HG03108 (cell line): Measurements from ENCODE around the gene SLC2A11.

Experiments
- ATAC-seq: cut with Tn5 transposase; IDR thresholded peaks from one replicate; pipeline ENCODE4 v1.9.1; 2021; ENCODE audit warnings: moderate library complexity; ENCODE audit not compliant: unreplicated experiment

Gene SLC2A11

DNA sequence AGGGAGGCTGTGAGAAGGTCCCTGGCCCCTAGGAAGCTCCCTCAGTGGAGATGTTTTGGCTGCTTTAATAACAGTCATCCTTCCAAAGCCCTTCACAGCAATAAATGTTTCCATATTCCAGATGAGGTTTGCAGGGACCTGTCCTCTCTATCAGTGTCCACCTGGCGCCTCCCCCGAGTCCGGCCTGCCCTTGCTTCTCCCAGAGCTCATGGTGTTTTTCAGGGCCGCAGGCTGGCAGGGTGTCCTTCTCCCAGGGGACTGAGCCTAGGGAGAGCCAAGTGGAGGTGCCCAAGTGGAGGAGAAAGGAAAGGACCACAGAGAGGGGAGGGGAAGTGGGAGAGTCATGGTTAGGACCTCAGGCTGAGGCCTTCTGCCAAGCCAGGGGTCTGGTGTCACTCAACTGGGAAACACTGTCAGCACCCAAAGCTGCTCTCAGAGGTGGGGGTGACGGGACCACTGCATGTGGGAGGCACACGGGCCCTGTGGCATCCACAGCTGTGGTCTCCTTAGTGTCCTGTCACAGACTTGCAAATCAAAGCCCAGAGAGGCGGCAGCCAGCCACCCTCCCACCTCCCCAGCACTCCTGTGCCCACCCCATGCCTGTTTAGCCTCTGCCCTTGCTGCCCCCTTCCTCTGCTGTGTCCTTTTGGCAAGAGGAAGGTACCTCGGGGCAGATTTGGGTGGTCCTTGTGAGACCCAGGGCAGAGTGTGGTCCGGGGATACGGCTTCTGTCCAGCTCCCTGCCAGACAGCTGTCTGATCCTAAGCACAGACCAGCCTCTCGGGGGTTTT, 25.3 kb upstream of the SLC2A11 start:
- ATAC-seq, result no peak

DNA sequence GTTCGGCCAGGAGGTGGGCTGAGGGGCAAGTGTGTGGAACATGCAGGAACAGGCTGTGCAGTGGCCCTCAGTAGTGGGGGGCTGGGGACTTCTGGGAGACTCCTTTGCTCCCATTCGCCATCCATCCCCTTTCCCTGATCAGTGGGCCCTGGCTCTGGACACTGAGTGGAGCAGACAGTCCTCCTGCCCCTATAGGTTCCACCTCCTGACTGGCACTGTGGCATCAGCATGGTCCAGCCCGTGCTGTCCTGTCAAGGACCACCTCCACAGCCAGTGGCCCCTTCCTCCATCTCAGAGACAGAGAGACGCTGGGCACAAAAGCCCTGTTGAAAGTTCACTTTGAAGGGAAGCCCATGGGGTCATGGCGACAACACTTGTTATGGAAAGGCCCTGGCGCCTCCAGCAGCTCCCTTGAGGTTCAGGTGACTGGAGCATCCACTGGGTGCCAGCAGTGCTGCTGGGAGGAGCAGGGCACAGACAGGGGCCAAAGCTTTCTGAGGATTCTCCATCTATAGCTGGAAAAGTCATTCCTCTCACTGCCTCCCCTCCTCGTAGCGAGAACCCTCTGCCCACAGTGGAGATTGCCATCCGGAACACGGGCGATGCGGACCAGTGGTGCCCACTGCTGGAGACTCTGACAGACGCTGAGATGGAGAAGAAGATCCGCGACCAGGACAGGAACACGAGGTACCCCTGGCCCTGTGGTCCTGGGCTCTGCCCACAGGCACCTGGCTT, 24.5 kb upstream of the SLC2A11 start:
- ATAC-seq, result no peak

DNA sequence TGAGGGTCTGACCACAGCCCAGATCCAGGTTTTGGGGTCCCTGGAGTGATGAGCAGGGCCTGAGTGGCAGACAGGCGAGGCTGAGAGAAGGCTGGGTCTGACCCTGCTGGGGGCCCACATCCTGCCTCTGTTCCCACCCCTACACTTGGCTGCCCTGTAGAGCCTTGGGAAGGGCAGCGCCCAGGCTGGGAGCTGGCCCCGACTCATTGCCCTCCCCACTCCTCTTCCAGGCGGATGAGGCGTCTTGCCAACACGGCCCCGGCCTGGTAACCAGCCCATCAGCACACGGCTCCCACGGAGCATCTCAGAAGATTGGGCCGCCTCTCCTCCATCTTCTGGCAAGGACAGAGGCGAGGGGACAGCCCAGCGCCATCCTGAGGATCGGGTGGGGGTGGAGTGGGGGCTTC, 23.8 kb upstream of the SLC2A11 start:
- no peak for ATAC-seq

DNA sequence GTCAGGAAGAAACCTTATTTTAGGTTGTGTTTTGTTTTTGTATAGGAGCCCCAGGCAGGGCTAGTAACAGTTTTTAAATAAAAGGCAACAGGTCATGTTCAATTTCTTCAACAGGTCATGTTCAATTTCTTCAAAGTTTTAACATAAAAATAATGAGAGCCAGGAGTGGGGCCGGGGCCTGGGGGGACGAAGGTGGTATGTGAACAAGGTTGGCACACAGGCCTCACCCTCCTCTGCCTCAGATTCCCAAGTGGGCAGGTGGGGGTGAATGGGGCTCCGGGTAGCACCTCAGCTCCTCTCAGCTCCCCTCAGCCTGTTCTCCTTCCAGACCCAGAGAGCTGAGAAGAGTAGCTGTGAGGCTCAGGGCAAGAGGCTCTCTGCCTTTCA, 23.3 kb upstream of the SLC2A11 start:
- no peak for ATAC-seq

DNA sequence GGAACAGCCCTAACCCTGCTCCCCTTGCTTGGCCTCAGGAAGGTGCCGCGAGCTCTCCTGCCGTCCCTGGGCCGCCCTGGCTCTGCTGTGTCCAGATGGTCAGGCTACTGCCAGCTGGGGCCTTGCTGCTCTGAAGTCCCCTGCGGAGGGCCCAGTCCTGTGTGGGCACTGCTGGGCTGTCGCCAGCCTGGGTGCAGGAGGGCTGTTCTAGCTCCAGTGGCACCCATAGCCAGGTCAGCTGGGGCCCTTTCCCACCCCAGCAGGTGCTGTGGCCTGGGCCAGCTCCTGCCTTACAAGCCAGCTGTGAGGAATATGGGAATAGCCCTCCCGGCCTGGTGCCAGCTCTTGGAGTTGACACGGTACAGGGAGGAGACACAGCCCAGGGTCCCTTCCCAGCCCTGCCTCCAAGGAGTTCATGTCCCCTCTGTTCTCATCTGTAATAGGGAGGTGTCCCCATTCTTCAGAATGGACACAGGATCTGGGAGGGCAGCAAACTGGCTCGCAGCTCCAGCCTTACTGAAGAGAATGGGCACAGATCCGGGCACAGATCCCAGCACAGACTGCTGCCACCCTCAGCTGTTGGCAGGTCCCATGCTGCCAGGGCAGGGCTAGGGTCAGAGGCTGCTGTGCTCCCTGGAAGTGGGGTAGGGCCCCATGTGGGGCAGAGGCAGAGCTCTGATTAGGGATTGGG, 22.7 kb upstream of the SLC2A11 start:
- ATAC-seq, result no peak

DNA sequence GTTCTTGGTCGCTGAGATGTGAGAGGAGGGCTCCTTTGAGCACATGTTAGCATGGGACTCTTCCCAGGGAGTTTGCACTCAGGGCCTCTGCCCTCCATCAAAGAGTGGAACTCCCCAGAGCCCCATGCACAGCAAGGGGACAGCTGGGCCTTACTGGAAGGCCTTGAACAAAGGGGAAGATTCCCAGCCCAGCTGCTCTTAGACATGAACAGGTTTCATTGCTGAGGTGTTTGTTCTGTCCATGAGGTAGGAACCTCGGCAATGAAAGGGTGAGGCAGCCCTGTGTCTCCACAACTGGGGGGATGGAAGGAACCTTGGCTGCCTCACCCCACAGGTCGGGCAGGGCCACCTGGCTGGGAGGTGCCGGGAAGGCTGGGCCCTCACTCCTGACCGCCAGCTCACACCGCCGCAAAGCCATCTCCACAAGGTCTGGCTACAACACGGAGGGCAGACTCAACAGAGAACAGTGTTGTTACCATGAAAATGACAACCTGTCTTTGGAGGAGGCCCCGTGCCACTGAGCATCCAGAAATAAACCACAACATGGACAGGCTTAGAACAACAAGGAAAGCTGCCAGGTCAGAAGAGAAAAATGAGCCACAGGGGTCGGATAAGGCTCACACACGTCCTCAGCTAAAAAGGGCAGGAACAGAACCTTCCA, 22.1 kb upstream of the SLC2A11 start:
- no peak for ATAC-seq

DNA sequence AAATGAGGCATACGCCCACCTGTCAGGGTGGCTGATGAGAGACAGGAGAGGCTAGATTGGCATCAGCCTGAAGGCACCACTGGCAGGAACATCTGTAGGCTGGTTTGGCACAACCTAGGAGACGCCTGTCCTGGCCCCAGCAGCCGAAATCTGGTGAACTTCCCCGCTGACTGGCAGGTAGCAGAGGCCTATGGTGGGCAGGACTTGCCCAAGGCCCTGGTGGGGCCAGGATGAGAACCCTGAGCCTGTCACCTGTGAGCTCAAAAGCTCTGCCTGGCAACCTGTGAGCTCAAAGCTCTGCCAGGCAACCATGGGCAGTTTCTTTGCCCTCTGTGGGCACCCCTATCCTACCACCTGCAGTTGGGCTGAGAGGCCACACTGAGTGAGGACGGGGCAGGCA, 21.4 kb upstream of the SLC2A11 start:
- no peak for ATAC-seq

DNA sequence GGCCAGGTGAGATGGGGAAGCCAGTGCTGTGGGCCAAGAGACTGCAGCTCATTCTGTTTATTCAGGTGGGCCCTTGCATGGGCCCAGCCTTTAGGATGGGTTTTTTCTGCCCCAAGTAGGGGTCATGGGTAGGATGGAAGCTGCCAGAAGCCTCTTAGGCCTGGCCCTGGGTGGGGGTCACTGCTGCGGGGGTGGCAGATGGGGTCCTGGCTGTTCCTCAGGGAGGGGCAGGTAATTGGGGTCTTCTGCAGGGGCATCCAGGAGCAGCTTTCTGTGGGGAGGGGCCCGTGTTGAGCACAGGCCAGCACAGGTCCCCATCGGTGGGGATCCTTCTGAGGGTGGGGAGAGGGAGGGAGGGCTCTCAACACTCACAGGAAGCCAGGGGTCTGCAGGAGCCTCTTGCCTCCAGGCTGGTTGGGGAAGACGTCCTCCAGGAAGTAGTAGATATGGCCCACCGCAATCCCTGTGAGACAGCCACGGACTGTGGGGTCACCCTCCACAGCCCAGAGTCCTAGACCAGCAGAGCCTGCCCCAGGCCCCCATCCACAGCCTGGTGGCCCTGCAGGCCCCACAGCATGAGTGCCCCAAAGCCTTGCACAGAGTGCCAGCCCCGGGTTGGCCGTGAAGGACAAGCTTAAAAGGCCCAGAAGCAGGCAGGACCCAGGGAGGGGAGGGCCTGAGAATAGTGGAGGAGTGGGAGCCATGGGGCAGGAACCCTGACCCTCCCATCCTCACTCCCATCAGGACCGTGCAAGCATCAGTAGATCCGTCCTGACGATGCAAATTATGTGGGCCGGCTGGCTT, 20.8 kb upstream of the SLC2A11 start:
- ATAC-seq, result no peak

DNA sequence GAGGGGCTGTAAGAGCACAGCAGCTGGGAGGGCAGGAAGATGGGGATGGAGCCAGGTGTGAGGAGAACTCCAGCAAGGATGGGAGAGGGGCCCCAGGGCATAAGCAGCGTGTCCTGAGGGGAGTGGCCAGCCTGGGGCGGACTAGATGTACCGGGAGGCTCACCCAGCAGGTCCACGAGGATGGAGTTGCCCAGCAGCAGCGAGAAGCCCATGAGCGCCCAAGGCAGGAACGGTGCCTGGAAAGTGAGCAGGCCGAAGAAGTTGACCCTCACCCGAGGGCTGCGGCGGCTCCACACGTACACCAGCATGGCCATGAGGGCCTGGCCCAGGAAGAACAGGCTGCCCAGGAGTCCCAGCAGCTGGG, 20.2 kb upstream of the SLC2A11 start:
- ATAC-seq, result no peak

DNA sequence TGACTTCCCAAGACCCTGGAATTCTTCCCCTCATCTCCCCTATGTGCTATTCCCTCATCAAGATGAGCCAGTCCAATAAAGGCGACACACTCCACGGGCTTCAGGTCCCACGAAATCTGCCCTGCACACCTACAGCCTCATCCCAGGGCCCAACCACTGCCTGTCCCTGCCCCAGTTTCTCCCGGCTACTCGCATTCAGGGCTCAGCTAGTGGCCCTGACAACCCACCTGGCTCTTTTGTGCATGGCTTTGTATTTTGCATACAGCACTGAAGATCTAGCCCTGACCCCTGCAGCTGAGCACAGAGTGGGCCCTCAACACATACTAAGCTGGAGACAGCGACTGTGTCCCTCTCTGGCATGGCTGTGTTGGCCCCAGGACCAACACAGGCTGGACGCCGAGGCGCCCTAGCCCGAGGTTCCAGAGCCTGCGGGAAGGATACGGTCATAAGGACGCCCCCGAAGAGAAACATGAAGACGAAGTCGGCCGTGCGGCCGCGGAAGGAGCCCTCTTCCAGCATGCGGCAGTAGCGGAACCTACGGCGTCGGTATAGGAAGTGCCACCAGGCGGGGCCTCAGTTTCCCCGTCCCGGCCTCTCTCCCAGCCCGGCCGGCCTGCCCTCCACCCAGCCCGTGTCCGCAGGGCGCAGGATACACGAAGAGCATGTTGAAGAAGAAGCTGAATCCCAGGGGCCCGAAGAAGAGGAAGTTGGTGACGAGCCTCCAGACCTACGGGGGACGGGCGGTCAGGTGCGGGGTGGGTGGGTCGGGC, 19.6 kb upstream of the SLC2A11 start:
- ATAC-seq, result no peak

DNA sequence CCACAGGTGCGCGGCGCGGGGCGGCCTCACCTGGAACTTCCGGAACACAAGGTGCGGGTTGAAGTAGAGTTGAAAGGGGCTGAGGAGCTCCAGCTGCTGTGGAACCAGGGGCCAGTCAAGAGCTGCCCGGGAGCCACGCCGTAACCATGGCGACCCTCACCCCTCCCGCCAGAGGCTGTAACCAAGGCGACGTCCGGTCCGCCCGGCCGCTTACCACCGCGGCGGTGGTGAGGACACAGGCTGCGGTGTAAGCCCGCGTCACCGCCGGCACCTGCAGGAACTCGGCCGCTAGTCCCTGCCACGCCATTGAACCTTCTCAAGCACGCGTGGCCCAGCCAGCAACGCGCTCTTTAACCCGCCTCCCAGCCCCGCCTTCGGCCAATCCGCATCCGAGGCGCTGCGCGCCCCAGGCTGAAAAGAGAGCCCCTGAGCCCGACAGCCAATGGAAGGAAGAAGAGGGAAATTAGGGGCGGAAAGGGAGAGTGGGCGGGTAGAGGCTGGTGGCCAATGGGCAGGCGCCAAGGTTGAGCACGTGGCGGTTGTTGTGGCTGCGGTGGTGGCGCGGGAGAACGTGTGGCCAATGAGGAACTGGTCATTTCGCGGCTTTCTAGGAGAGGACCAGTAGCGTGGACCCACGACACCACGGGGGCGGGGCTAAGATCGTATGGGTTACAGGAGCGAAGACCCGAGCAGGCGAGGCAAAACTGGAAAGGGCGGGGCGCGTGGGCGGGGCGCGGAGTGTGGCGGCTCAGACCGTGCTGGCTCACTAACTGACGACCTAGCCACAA, 18.8 kb upstream of the SLC2A11 start, which contains the start of gene DERL3:
DERL3 (minus strand) TSS at position 326 of the 788 bp plus-strand sequence; CDS start at position 307, 19 bp downstream.
- peak; percentile 74 for ATAC-seq

DNA sequence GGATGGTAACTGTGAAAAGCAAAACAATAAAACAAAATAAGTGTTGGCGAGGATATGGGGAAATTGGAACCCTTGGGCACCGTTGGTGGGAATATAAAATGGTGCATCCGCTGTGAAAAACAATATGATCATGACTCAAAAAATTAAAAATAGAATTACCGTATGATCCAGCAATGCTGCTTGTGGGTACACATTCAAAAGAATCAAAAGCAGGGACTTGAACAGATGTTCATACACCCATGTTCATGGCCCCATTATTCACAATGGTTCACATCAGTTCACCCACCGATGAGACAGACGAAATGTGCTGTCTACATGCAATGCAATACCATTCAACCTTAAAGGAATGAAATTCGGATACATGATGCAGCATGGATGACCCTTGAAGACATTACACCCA, 17.6 kb upstream of the SLC2A11 start:
- no peak for ATAC-seq

DNA sequence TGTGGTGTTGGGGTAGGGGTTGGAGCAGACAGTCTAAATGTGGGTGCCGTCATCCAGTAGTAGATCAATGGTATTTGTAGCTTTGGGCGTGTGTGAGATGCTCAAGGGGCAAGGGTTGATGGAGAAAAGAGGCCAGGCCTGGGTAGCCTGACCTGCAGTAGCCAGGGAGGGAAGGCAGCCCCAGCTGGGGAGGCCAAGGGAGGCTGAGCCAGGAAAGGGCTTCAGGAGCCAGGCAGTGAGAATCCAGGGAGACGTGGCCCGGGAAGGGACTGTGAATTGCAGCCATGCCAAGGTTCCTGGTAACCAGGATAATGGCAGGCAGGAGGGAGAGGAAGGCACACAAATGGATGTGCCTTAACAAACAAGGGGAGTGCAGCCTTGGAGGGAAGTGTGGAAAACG, 16.4 kb upstream of the SLC2A11 start:
- ATAC-seq, result no peak

DNA sequence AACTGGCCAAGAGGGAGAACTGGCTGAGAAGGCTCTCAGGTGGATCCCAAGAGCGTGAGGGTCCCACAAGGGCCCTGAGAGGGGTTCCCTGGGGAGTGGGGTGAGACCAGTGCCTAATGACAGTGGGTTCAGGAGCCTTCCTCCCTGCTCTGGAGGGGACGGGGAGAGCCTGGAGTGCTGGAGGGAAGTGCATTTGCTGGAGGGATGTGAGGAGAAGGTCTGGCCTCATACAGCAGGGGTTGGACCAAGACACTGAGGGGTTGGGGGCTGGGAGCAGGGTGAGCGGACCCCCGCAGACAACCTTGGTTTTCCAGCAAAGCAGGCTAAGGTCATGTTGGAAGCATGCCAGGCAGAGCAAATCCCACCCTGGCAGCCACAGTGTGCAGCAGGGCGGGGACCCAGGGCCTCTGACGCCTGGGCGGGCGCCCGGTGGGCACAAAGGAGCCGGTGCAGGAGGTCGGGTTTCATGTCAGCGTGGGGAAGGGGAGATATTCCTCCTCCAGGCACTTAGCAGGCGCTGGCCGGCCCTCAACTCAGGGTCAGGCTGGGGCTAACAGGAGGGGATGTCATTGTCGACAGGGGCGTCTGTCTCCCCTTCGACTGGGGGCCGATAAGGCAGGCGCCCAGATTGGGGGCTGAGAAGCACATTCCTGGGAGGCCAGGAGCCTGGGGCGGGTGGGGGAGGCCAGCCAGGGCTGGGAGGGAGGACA, 15.8 kb upstream of the SLC2A11 start:
- no peak for ATAC-seq

DNA sequence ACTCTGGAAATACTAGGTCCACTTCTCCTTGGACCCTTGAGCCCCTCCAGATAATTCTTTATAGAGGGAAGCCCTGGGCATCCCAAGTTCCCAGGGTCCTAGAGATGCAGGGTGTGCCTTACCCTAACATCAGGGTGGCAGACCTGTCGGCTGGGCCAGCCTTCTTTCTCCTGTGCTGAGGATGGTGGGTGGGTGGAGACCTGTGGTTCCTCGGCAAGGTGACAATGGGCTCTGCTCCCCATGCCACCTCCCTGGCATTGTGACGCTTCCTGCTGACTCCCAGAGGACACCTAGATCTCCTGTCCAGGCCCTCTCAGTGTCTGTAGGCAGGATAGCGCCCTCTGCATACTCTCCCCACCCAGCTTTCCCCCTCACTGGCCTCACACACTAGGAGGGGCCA, 15.1 kb upstream of the SLC2A11 start:
- no peak for ATAC-seq

DNA sequence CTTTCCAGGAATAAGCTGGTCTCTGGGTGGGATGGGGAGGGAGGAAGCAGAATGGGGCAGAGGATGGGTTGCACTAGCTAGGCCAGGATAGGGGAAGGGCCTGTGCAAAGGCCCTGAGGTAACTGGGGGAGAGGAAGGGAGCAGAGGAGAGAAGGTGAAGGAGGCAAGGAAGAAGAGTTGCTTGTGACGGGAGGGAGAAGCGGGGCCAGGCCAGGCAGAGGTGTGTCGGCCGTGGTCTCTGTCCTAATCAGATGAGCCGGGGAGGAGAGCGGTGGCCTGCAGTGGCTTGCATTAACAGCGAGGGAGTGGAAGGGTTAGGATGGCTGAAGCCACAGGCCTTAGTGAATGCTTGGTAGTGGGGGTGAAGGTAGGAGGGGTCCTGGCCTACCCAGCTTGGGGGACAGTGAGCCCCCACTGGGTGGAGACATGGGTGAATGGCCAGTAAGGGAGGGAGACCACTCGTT, 12.9 kb upstream of the SLC2A11 start:
- ATAC-seq, result peak; percentile 7

DNA sequence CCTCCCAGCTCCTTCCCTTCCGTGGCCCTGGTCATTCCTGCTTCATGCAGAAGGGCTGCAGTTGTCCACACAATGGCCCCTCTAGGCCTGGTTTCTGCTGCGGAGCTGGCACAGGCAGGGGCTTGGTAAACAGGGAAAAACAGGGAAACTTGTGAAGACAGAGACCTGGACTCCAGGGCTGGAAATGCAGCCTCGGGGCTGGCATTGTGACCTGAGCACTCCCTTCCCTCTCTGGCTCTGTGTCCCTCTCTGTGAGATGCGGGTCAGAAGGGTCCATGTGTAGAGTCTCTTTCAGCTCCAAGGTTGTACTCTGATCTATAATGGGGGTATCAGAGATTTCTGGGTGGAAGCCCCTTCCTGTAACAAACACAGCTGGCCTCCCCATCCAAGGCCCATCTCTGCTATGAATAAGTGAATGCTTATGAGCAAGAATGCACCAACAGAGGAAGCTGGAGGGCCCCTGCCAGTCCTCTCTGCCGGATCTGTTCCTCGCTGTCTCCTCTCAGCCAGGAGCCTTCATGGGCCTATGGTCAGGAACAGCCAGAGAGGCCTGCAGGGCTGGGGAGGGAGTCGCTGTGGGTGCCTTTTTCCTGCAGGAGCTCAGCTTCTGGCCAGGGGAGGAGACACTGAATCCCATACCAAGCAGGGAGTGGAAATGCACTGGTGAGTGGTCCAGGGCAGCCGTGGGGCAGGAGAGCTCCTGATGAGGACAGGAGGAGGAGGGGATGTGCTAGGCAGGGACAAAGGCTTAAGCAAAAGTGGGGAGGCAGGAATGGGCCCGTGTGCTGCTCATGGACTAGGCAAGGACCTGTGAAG, 12.2 kb upstream of the SLC2A11 start:
- ATAC-seq, result no peak
